ENCODE data around the gene TTC3.
"Not testable (repeated sequence)": the region's sequence is repeated elsewhere in the genome, so short reads cannot be mapped to it uniquely, and the experiment has no call there.

TTC3 gene

GRCh38 chr21:37199057-37199924 lies 126.2 kb downstream of the TTC3 start:
- no peak for DNase-seq

GRCh38 chr21:37200641-37201480 lies 127.8 kb downstream of the TTC3 start:
- DNase-seq = no peak

- DNase-seq = no peak
These were observed 129.4 kb downstream of the TTC3 start for GRCh38 chr21:37202221-37203110.

- DNase-seq = no peak
These were observed 131.5 kb downstream of the TTC3 start for GRCh38 chr21:37204580-37204979.

- no peak for DNase-seq
These were observed 133.4 kb downstream of the TTC3 start for GRCh38 chr21:37206496-37206895.

- DNase-seq = no peak
These were observed 134.5 kb downstream of the TTC3 start for GRCh38 chr21:37207441-37208009.

- DNase-seq = peak; percentile 69
These were observed 135.1 kb downstream of the TTC3 start for GRCh38 chr21:37208056-37208721.

- DNase-seq = peak; percentile 23
These were observed 135.7 kb downstream of the TTC3 start for GRCh38 chr21:37208741-37209225.

GRCh38 chr21:37210130-37210529 lies 137.1 kb downstream of the TTC3 start:
- peak; percentile 19 for DNase-seq

GRCh38 chr21:37210799-37211198 lies 137.7 kb downstream of the TTC3 start:
- no peak for DNase-seq

- DNase-seq = no peak
These were observed 141.9 kb downstream of the TTC3 start for GRCh38 chr21:37214952-37215351.

GRCh38 chr21:37219761-37220432 lies 146.8 kb downstream of the TTC3 start:
- peak; percentile 19 for DNase-seq

GRCh38 chr21:37220433-37220980 lies 147.5 kb downstream of the TTC3 start:
- peak; percentile 18 for DNase-seq

- DNase-seq = peak; percentile 90
These were observed 148.1 kb downstream of the TTC3 start for GRCh38 chr21:37220981-37221664.

GRCh38 chr21:37222248-37222647 lies 149.2 kb downstream of the TTC3 start:
- not testable (repeated sequence) for DNase-seq

- no peak for DNase-seq
These were observed 150.8 kb downstream of the TTC3 start for GRCh38 chr21:37223804-37224345.

- DNase-seq = peak; percentile 31
These were observed 152.1 kb downstream of the TTC3 start for GRCh38 chr21:37224861-37225839.

Measured in CD4-positive, alpha-beta T cell treated with Interferon gamma for 1 hour (primary cell).